Coronary artery (tissue), 2 donors: ENCODE measurements around the gene KCNMA1.

Source experiments
- DNase-seq: peaks from one replicate; pipeline ENCODE4 v3.0.0-alpha.2; 2017; ENCODE audit warnings: low spot score
- H3K27ac ChIP-seq, 2 donors: fragments of 200-600 bp; sonication (generic); one replicate each; pipeline ENCODE4 v1.5.1; 2016 to 2019
- H3K4me3 ChIP-seq: fragments of 200-600 bp; sonication (generic); 2 replicates; pipeline ENCODE4 v1.5.1; 2016; ENCODE audit warnings: mild to moderate bottlenecking, moderate library complexity
- TF ChIP-seq, protein P1 (sequence below): fragments of 200-600 bp; sonication (generic); IDR thresholded peaks from one replicate; pipeline ENCODE4 v1.5.1; 2019; ENCODE audit warnings: antibody characterized with exemption

KCNMA1 gene

DNA sequence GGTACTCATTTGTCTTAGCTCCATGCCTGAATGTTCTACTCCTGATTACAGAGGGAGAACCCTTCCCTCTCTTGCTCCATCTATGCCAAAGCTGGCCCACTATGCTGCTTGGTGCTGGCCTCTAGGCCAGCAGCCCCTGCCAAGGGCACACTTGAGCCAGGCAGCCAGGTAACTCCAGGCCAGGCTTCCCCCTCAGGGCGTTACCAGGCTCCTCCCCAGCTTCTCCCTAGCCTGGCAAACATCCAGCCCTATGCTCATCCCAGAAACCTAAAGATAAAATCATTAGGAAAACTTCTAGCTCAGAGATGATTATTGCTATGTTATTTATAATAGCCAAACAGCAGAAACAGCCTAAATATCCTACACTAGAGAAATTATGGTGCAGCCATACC is 103.7 kb downstream of the KCNMA1 start:
- no peak overlapping the region for H3K4me3 ChIP-seq
- no peak for DNase-seq
- TF ChIP-seq, protein P1, sequence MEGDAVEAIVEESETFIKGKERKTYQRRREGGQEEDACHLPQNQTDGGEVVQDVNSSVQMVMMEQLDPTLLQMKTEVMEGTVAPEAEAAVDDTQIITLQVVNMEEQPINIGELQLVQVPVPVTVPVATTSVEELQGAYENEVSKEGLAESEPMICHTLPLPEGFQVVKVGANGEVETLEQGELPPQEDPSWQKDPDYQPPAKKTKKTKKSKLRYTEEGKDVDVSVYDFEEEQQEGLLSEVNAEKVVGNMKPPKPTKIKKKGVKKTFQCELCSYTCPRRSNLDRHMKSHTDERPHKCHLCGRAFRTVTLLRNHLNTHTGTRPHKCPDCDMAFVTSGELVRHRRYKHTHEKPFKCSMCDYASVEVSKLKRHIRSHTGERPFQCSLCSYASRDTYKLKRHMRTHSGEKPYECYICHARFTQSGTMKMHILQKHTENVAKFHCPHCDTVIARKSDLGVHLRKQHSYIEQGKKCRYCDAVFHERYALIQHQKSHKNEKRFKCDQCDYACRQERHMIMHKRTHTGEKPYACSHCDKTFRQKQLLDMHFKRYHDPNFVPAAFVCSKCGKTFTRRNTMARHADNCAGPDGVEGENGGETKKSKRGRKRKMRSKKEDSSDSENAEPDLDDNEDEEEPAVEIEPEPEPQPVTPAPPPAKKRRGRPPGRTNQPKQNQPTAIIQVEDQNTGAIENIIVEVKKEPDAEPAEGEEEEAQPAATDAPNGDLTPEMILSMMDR: no peak
- peak overlapping the region in 1 of 2 donors; percentile 84 for H3K27ac ChIP-seq

DNA sequence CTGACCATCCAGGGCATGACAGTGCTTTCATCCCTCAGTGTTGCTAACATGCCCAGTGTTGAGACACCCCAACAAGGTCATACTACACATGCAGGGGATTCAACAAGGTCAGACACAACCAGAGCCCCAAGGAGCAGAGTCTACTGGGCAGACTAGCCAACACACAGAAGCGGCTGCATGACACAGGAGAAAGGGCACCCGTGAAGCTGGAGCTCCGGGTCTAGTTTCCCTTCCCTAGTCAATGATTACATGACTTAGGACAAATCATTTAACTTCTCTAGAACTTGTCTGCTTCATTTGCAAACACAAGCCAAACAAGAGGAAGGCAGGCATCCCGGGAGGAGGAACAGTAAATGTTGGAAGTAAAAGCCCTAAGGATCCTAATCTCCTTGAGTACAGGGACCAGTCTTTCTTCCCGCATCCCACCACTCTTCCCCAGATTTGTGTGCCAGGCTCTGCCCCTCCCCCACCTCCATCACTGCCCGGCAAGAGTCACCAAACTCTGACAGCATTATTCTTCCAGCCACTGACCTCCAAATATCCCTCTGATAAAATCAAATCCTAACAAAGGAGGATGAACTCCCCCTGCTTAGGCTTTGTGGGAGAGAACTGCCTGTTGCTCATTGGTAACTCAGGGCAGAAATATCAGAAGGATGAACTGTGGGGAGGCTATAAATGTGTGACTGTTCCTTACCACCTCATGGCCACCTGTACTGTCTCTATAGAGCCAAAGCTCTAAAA is 104.3 kb downstream of the KCNMA1 start:
- DNase-seq: no peak
- Histone ChIP-seq H3K4me3 (no peak overlapping the region), H3K27ac (peak overlapping the region; percentile 76 to 84)
- TF ChIP-seq, protein P1: no peak

DNA sequence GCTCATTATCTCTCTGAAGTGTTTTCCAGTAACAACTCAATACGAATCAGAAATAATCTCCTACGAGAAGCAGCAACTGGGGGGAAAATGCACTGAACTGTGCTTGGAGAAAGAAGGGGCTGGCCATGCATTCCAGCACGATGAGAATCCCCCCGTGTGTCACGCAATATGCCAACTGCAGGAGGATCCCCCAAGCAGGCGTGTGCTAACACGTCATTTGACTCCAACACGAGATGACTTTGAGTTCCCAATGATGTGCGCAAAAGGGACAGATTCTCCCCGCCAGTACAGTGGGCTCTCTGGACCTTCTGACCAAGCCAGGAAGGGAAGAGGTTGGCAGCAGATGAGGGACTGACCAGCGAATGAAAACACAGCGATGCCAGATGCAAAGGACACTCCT is 105.5 kb downstream of the KCNMA1 start:
- Histone ChIP-seq H3K4me3 (peak overlapping the region; percentile 55), H3K27ac (peak overlapping the region; percentile 76 to 84)
- TF ChIP-seq, protein P1: no peak
- DNase-seq: no peak

DNA sequence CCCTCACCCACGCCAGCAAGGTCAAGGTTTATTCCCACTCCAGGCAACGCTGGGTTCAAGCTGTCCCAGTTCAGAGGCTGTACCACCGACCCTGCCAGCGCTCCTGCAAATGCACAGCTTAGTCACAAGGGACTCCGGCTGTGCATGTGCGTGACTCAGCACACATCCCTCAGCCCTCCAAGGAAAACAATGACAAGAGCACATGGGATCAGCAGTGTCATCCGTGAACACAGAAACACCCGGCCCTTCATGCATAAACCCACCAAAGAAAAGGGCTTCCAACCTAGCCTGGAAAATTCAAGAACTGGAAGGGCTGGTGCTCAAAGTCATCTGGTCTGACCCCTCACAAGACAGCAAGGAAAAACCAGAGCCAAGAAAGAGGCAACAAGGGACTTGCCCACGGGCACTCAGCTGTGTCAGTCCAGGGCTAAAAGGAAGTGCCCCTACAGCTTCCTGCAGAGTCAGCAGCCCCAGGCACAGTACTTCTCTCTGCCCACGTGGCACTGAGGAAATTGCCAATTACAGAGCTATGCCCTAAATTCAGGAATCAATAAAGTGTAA is 106.1 kb downstream of the KCNMA1 start:
- peak; percentile 87 for DNase-seq
- TF ChIP-seq, protein P1: no peak
- Histone ChIP-seq H3K27ac (peak overlapping the region; percentile 76 to 84), H3K4me3 (peak overlapping the region; percentile 55)

DNA sequence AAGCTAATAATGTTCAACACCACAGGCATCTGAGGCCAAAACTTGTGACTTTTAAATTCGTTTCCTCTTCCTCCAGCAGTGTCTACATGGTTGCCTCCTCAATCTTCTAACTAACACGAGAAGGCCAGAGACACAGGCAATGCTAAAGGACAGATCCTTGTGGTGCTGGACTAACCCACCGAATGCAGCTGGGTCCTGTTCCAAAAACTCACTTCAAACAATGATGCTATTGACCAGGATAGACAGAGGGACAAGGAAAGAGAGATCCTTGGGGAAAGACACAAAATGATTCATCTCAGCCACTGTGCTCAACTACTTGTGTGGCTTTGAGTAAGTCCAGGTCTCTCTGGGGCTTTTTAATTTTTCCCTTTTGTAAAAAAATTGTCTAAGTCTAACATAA is 107.6 kb downstream of the KCNMA1 start:
- DNase-seq: no peak
- peak overlapping the region in 1 of 2 donors; percentile 84 for H3K27ac ChIP-seq
- H3K4me3 ChIP-seq: no peak overlapping the region
- TF ChIP-seq, protein P1: no peak

DNA sequence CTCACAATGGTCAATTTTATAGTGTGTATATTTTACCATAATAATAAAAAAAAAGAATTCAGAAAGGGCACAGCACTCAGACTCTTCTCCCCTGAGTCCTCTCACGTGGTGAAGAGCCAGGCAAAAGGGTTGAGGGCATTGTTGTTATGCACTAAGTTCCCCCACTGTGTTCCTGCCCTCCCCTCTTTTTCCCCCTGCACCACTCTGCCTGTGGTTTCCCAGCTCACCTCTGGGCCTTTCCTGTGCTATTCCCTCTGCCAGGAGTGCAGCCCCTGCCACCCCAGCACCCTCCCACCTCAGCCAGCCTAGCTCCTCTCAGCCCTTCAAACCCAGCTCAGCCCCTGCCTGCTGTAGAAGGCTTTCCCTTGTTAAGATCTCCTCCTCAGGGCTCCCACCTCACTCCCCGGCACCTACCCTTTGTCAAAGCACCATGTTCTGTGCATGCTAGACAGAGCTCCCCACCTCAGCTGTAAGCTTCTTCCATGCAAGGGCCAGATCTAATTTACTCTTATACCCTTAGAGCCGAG is 108.5 kb downstream of the KCNMA1 start:
- TF ChIP-seq, protein P1: no peak
- Histone ChIP-seq H3K4me3 (no peak overlapping the region), H3K27ac (peak overlapping the region in 1 of 2 donors; percentile 13)

DNA sequence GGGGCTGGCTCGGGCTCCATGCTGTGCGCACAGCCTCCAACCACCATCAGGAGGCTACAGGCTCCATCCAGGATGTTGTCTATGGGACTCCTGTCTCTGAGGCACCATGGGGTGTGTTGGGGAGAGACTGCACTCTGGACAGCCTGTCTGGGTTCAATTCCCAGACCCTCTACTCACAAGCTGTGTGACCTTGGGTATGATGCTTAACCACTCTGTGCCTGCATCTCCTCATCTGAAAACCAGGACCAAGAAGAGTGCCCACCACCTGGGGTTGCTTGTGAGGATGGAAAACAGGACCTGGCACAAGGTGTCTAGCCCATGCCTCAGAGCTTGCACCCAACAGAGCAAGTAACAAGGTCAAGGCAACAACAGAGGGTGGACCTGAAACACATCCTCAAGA is 109.8 kb downstream of the KCNMA1 start:
- H3K27ac ChIP-seq: peak overlapping the region in 1 of 2 donors; percentile 8
- no peak for DNase-seq
- no peak overlapping the region for H3K4me3 ChIP-seq
- TF ChIP-seq, protein P1: no peak

More for the DNA sequence above, 108.5 kb downstream of the KCNMA1 start:
- no peak for DNase-seq
